BE2C (cell line): Measurements from ENCODE around the gene PKD1L1.
A peak's percentile ranks its signal among the peaks of the same experiment; 100 is the strongest.

ENCODE experiments used
- DNase-seq: peaks from one replicate; pipeline ENCODE4 v3.0.0-alpha.2; 2020
- H3K27me3 ChIP-seq: fragments of 250-450 bp; sonication (Bioruptor Pico); 2 replicates; pipeline ENCODE4 v1.5.1; 2020; ENCODE audit warnings: mild to moderate bottlenecking
- H3K36me3 ChIP-seq: fragments of 250-450 bp; sonication (Bioruptor Pico); 2 replicates; pipeline ENCODE4 v1.5.1; 2020; ENCODE audit warnings: mild to moderate bottlenecking
- H3K4me1 ChIP-seq: fragments of 250-450 bp; sonication (Bioruptor Pico); 2 replicates; pipeline ENCODE4 v1.5.1; 2020
- H3K4me3 ChIP-seq: 2 replicates; pipeline ENCODE4 v1.5.1; 2011; ENCODE audit warnings: low read depth, low read length
- H3K9me3 ChIP-seq: fragments of 250-450 bp; sonication (Bioruptor Pico); 2 replicates; pipeline ENCODE4 v1.5.1; 2020
- TF ChIP-seq, protein P1 (sequence below): IDR thresholded peaks from 2 replicates; pipeline ENCODE4 v1.5.1; 2012; ENCODE audit warnings: mild to moderate bottlenecking, low read depth, low read length

PKD1L1 gene

DNA sequence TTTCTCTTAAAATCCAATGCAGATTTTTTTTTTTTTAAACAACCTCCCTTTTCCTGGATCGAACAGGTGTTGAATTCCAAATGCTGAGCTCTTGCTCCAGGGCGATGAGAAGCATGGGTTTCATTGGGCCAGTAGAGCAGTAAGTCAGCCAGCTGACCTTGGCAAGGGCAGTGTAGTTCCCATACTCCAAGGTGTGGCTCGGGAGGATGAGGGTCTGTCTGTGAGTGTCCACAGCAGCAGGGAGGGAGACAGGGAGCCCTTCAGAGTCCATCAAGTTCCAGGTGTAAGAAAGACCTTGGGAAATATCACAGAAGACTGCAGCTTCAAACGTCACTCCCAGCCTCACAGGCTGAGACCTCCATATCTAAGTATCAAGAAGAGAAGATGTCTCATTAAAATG, 50.4 kb downstream of the PKD1L1 start:
- DNase-seq: no peak
- no peak overlapping the region for H3K4me3 ChIP-seq
- TF ChIP-seq, protein P1, sequence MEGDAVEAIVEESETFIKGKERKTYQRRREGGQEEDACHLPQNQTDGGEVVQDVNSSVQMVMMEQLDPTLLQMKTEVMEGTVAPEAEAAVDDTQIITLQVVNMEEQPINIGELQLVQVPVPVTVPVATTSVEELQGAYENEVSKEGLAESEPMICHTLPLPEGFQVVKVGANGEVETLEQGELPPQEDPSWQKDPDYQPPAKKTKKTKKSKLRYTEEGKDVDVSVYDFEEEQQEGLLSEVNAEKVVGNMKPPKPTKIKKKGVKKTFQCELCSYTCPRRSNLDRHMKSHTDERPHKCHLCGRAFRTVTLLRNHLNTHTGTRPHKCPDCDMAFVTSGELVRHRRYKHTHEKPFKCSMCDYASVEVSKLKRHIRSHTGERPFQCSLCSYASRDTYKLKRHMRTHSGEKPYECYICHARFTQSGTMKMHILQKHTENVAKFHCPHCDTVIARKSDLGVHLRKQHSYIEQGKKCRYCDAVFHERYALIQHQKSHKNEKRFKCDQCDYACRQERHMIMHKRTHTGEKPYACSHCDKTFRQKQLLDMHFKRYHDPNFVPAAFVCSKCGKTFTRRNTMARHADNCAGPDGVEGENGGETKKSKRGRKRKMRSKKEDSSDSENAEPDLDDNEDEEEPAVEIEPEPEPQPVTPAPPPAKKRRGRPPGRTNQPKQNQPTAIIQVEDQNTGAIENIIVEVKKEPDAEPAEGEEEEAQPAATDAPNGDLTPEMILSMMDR: no peak
- H3K36me3 ChIP-seq: no peaks in the 10 kb centered on the region
- no peaks in the 10 kb centered on the region for H3K4me1 ChIP-seq
- no peaks in the 10 kb centered on the region for H3K9me3 ChIP-seq
- no peaks in the 10 kb centered on the region for H3K27me3 ChIP-seq

DNA sequence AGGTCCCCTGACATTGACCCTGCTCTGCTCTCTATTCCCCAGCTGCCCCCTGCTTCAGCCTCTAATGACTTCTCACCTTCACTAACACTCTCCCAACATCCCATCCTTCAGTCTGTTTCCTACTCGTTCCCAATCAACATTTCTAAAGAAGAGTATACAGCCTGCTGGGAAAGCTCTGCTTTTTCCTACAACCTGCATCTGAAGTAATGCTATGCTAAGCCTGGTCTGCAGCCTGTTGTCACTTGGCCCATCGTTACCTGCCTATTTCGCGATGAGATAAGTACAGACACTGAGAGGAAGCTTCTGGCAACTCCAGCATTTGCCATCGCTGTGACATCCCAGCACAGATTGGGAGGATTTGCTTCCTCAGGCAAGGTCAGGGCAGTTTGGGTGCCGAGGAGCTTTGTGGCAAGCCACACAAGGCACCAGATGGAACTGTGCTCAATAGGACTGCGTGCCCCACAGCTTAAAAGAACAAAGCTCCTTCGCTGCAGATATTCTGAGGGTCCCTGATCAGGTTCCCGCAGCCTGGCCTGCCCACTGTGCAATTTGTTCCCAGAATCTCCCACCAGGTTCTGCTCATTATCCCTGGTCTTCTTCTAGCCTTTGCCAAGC, 51.4 kb downstream of the PKD1L1 start:
- Histone ChIP-seq H3K4me1 (no peaks in the 10 kb centered on the region), H3K9me3 (no peaks in the 10 kb centered on the region), H3K4me3 (no peak overlapping the region), H3K27me3 (no peaks in the 10 kb centered on the region), H3K36me3 (no peaks in the 10 kb centered on the region)
- DNase-seq: no peak
- TF ChIP-seq, protein P1: no peak

DNA sequence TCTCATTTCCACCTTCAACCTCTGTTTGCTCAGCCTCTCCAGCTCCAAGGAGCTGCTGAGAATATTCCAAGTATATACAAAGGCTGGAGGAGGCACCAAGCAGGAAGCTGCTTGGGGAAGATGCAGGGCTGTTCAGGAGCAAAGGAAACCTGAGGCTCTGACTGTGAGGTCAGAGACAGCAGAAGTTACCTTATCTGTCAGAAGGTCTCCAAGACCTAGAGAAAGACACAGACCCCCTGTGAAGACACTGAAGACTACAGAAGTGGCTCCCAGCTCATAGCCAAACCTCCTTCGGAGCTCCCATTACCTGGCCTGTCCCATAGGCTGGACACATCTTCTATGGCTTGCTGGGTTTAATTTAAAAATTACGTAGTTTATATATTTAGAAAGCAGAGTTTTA, 53.2 kb downstream of the PKD1L1 start:
- Histone ChIP-seq H3K27me3 (no peaks in the 10 kb centered on the region), H3K4me3 (no peak overlapping the region), H3K9me3 (no peaks in the 10 kb centered on the region), H3K4me1 (no peaks in the 10 kb centered on the region), H3K36me3 (no peaks in the 10 kb centered on the region)
- DNase-seq: no peak
- TF ChIP-seq, protein P1: no peak

DNA sequence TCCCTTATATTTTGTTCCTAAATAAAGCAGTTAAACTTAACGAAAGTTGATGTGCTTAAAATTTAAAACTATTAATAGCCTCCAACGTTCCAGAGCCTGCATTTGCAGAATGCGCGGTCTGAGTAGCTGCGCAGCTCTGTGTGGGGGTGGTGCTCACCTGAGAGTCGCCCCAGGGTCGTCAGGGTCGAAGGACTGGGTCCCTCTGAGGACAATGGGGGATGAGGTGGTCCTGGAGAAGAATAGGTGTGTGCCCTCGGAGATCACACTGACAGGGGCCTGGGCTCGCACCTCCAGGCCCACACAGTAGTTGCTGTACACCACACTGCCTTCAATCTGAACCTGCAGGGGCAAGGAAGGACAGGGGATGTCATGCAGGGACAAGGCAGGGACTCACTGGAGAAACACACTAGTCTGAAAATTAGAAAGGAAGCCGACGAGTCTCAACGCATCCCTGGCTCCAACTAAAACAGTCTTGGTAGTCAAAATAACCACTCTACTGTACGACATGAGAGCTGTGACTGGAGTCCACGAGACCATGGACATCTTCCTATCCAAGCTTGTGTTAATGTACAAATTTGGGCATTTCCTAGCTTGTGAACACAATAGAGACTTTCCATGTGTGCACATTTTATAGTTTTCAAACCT, 54.4 kb downstream of the PKD1L1 start:
- Histone ChIP-seq H3K36me3 (no peaks in the 10 kb centered on the region), H3K27me3 (no peaks in the 10 kb centered on the region)

DNA sequence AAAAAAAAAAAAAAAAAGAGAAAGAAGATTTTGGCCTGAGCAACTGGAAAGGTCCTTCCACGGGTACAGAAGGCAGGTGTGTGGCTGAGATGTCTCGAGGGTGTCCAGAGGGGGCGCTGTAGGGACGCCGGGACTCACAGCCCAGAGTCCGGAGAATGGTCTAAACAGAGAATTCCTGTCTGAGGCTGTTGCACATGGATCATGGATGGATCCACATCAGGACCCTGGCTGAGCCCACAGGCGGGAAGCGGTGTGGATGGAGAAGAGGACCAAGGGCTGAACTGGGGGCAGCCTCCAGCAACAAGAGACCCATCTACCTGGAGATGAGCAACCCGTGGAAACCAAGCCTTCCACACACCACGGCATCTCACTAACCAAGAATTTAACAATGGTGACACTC, 55.0 kb downstream of the PKD1L1 start:
- Histone ChIP-seq H3K4me3 (no peak overlapping the region), H3K4me1 (no peaks in the 10 kb centered on the region), H3K9me3 (no peaks in the 10 kb centered on the region), H3K27me3 (no peaks in the 10 kb centered on the region), H3K36me3 (no peaks in the 10 kb centered on the region)
- DNase-seq: no peak
- TF ChIP-seq, protein P1: peak; percentile 27

More for the DNA sequence above, 54.4 kb downstream of the PKD1L1 start:
- TF ChIP-seq, protein P1: no peak
- Histone ChIP-seq H3K4me1 (no peaks in the 10 kb centered on the region), H3K9me3 (no peaks in the 10 kb centered on the region), H3K4me3 (no peak overlapping the region)
- DNase-seq: no peak

DNA sequence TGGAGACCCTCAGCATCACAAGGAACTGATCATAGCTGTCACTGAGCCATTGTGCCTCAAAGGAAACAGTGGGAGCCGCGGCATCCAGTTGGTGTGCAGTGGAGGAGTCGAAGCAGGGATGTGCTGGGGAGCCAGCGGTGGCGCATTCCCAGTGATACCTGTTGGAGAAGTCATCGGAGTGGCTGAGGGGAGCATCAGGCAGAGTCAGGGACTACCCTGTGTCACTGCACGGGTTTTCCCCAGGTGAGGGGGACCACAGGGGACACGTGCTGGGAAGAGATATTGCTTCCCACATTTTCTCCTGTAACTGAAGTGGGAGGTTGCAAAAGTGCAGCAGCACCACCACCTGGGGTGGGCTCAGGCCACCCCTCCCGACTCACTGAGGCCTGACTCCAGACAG, 57.7 kb downstream of the PKD1L1 start:
- no peaks in the 10 kb centered on the region for H3K27me3 ChIP-seq
- H3K4me3 ChIP-seq: no peak overlapping the region
- TF ChIP-seq, protein P1: no peak
- H3K36me3 ChIP-seq: no peaks in the 10 kb centered on the region
- no peaks in the 10 kb centered on the region for H3K4me1 ChIP-seq
- H3K9me3 ChIP-seq: no peaks in the 10 kb centered on the region
- no peak for DNase-seq
